ENCODE data around the gene MYO18A.

- TF ChIP-seq CTCF (IDR thresholded peaks at IDR 0.05) (no peak), POLR2A (IDR thresholded peaks at IDR 0.05) (no peak)
These were observed 16.6 kb downstream of the MYO18A start for GRCh38 chr17:29163563-29163962.
